ENCODE results near the gene NRSN1.
"Not testable (repeated sequence)": the region's sequence is repeated elsewhere in the genome, so short reads cannot be mapped to it uniquely, and the experiment has no call there.

Gene NRSN1, protein sequence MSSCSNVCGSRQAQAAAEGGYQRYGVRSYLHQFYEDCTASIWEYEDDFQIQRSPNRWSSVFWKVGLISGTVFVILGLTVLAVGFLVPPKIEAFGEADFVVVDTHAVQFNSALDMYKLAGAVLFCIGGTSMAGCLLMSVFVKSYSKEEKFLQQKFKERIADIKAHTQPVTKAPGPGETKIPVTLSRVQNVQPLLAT

GRCh38 chr6:24125980-24126379, at the start of gene NRSN1:
NRSN1 (plus strand) TSS chr6:24126215; CDS start chr6:24134328, 8,113 bp downstream.
- peak; percentile 3 for DNase-seq

- no peak for DNase-seq
These were observed 47.8 kb upstream of the NRSN1 start for GRCh38 chr6:24078200-24078599.

DNA sequence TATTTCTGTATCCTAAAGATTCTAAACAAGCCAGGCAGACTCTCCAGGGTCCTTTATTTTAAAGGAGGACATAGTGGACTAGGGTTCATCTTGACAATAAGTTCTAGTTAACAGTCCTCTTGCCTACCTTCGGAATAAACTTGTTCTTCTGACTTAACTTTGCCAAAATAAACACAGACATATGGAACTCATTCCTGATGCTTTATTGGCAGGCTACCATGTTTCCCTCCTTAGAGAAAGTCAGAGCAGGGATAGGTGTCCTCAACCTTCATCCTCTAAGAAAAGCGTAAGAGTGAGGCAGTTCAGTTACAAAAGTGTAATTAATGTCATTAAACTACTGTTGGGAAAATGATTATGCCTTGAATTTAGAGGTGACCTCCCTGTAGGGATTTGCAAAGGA, 46.9 kb upstream of the NRSN1 start:
- no peak for DNase-seq

GRCh38 chr6:24080711-24081110, 45.3 kb upstream of the NRSN1 start:
- no peak for DNase-seq

- no peak for DNase-seq
These were observed 36.3 kb upstream of the NRSN1 start for GRCh38 chr6:24089736-24090135.

DNA sequence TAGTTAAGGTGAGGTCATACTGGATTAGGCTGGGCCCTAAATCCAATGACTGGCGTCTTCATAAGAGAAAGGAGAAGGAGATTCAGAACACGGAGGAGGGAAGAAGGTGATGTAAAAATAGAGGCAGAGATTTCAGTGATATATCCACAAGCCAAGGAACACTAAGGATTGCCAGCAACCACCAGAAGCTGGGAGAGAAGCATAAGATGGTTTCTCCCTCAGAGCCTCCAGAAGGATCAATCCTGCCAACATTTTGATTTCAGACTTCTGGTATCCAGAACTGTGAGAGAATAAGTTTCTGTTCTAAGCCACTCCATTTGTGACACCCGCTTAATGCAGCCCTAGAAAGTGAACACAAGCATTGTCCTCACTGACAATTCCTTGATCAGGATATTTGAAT, 33.6 kb upstream of the NRSN1 start:
- no peak for DNase-seq

- DNase-seq, result no peak
These were observed 32.6 kb upstream of the NRSN1 start for GRCh38 chr6:24093381-24093780.

DNA sequence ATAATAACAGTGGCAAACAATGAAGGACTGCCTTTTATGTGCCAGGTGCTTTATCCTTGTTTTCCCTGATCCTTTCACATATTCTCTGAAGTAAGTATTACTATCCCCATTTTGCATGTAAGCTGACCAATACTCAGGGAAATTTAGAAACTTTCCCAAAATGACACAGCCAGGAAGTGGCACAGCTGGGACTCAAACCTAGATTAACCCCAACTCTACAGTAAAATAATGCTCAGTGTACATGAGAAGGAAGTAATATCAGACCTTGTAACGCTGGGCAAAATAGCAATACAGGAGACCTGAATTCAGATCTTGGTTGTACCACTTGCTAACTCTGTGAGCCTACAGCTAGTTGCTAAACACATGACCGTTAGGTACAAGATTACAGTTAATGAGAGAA, 26.8 kb upstream of the NRSN1 start:
- no peak for DNase-seq

- no peak for DNase-seq
These were observed 25.8 kb upstream of the NRSN1 start for GRCh38 chr6:24100024-24100769.

GRCh38 chr6:24100770-24101155, 25.3 kb upstream of the NRSN1 start:
- no peak for DNase-seq

DNA sequence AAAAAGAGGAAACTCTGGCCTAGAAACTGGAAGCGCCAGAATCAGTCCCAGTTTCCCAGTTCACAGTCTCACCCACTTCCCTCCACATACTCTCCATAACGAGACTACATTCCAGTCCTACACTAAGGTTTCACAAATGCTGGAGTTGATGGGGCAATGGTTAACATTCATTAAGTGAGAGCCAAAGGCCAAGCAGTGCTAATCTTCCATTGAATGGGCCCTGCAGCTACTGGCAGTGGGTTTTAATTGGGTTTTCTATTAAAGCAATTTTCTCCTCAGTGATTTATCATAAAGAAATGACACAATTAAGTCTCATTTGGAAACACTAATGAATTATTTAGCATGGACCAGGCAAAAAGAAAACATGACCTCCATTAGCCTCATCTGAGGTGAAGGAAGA, 20.8 kb upstream of the NRSN1 start:
- no peak for DNase-seq

- no peak for DNase-seq
These were observed 19.7 kb upstream of the NRSN1 start for GRCh38 chr6:24106291-24106690.

DNA sequence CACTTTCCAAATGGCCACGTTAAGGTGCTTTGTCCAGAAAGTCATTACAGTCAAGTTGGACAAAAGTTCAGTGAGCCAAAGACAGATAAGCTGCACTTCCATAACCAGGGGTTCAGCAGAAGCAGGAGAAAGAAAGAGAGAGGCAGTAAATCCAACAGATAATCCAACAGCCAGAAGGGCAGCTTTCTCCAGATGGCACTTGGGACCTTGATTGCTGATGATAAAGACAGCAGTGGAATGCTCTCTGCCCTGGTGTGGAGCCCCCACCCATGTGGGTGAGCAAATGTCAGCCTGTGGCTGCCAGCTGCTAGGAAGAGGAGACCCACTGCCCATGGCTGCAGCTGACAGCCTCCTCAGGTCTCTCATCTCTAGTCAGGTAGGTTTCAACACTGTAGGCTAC, 18.7 kb upstream of the NRSN1 start:
- no peak for DNase-seq

- DNase-seq, result no peak
These were observed 18.0 kb upstream of the NRSN1 start for GRCh38 chr6:24108056-24108455.

GRCh38 chr6:24110417-24110816, 15.6 kb upstream of the NRSN1 start:
- no peak for DNase-seq

- DNase-seq, result no peak
These were observed 12.1 kb upstream of the NRSN1 start for GRCh38 chr6:24113891-24114290.

- no peak for DNase-seq
These were observed 9.0 kb upstream of the NRSN1 start for GRCh38 chr6:24117021-24117420.

GRCh38 chr6:24122139-24122538, 3.9 kb upstream of the NRSN1 start:
- DNase-seq, result no peak

DNA sequence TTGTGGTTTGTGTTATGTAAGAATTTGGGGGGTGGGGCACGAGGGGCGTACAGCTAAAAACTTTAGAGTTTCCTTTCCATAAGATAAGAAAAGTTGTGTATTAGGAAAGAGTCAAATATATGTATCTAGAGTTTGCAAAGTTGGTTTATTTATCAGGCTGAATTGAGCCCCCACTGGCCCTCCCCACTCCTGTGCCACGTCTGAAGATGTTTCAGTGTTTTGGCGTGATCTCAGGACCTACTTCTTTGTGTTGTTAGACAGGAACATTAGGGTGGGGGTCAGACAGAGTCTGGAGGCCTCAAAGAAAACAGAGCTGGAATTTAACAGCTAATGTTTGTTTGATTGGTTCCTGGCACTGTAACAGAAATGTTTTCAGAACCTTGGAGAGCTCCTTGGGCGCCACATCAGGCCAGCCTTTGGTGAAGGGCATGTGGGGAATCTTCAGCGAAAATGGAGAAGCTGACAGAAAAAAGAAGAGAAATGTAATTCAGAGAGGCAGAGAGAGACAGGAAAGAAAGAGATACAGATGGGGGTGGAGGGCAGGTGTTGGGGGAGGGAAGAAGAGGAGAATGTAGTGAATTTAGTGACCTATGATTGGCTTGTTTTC, 674 bp downstream of the NRSN1 start:
- DNase-seq, result peak; percentile 42

GRCh38 chr6:24127316-24127715, 1.3 kb downstream of the NRSN1 start:
- DNase-seq, result no peak

DNA sequence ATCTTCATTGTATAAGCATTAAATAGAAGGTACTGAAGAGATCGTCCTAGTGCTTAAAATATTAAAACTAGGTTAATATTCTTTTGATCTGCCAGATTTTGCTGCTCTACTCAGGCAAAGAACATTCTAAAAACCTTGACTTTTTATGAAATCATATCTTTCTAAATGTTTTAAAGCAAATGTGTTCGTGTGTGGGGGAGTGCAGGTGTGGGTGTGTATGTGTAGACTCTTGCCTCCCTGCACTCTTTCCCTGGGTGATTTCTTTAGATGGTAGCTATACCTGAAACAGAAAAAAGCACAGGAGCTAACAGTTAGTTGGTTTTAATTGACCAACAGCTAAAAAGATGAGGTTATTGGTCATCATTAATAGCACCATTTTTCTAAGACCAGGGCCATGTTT, 5.7 kb downstream of the NRSN1 start:
- DNase-seq, result no peak

DNA sequence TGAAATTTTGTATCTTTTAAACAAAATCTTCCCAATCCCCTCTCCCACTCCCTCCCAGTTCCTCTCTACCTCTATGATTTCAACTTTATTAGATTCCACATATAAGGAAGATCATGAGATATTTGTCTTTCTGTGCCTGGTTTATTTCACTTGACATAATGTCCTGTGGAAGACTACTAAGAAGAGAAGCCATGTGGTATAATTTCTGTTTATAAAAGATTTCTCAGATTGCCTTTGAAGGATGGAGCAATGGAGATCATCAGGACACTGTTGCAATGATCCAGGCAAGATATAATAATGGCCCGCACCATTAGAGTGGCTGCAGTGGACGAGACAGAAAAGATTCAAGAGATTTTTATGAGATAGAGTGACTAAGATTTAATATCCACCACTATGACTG, 13.1 kb downstream of the NRSN1 start:
- DNase-seq, result no peak

DNA sequence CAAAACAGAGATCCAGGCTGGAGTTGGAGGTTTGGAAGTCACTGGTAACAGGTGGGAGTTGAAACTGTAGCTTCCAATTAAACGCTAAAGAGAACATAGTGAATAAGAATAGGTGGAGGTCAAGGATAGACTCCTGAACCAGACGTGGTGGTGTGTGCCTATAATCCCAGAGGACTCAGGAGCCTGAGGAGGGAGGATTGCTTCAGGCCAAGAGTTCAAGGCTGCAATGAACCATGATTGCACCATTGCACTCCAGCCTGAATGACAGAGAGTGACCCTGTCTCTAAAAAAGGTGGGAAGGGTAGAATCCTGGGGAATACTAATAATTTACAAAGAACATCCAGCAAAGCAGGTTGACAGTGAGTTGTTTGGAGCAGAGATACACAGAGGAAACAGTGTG, 13.6 kb downstream of the NRSN1 start:
- no peak for DNase-seq

DNA sequence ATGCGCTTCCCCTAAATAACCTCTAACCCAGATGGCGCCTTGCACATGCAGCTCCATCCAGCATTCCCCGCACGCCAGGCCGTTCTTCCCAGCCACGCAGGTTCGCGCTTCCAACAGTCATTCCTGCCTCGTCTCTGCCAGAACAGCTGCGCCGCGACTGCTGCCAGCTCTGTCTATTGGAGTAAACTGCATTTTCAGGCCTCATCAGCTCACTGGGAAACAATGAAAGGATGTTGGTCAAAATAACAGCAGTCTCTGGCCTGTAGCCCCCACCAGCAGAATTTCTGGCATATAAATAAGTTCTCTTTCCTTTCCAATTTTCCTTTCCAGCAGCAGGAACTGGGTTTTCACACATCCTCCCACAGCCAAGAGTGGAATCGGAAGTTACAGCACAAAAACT, 14.6 kb downstream of the NRSN1 start:
- DNase-seq, result no peak

DNA sequence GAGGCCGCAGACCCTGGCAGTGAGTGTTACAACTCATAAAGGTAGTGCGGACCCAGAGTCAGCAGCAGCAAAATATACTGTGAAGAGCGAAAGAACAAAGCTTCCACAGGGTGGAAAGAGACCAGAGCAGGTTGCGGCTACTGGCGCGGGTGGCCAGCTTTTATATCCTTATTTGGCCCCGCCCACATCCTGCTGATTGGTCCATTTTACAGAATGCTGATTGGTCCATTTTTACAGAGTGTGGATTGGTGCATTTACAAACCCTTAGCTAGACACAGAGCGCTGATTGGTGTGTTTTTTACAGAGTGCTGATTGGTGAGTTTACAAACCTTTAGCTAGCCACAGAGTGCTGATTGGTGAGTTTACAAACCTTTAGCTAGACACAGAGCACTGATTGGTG, 16.7 kb downstream of the NRSN1 start:
- DNase-seq, result not testable (repeated sequence)
